Brain microvascular endothelial cell (primary cell): ENCODE results near the gene CIRBP.

Source experiments
- DNase-seq: peaks from one replicate; pipeline ENCODE4 v3.0.0-alpha.2; 2020
- H3K27ac ChIP-seq: fragments of 250-450 bp; sonication (Bioruptor Pico); 2 replicates; pipeline ENCODE4 v1.5.1; 2020; ENCODE audit warnings: mild to moderate bottlenecking, moderate library complexity
- H3K27me3 ChIP-seq: fragments of 250-450 bp; sonication (Bioruptor Pico); replicated peaks from 2 replicates; pipeline ENCODE4 v1.5.1; 2020; ENCODE audit warnings: mild to moderate bottlenecking
- H3K36me3 ChIP-seq: fragments of 250-450 bp; sonication (Bioruptor Pico); replicated peaks from 2 replicates; pipeline ENCODE4 v1.5.1; 2020; ENCODE audit warnings: mild to moderate bottlenecking
- H3K4me3 ChIP-seq: 2 replicates; pipeline ENCODE4 v1.5.1; 2011; ENCODE audit warnings: low read depth, mild to moderate bottlenecking, control low read depth, low read length, moderate library complexity
- in situ Hi-C: cut with HindIII; loops from 2 replicates; pipeline ENCODE4 v1.10.0; 2017; ENCODE audit warnings: low sequenced_read_pairs, low pct_ligation_motif_present
- TF ChIP-seq, protein P1 (sequence below): IDR thresholded peaks from 2 replicates; pipeline ENCODE4 v1.5.1; 2011; ENCODE audit warnings: low read depth, mild to moderate bottlenecking, moderate library complexity, low read length, control low read depth, inconsistent platforms; ENCODE audit errors: missing control alignments

Gene CIRBP

DNA sequence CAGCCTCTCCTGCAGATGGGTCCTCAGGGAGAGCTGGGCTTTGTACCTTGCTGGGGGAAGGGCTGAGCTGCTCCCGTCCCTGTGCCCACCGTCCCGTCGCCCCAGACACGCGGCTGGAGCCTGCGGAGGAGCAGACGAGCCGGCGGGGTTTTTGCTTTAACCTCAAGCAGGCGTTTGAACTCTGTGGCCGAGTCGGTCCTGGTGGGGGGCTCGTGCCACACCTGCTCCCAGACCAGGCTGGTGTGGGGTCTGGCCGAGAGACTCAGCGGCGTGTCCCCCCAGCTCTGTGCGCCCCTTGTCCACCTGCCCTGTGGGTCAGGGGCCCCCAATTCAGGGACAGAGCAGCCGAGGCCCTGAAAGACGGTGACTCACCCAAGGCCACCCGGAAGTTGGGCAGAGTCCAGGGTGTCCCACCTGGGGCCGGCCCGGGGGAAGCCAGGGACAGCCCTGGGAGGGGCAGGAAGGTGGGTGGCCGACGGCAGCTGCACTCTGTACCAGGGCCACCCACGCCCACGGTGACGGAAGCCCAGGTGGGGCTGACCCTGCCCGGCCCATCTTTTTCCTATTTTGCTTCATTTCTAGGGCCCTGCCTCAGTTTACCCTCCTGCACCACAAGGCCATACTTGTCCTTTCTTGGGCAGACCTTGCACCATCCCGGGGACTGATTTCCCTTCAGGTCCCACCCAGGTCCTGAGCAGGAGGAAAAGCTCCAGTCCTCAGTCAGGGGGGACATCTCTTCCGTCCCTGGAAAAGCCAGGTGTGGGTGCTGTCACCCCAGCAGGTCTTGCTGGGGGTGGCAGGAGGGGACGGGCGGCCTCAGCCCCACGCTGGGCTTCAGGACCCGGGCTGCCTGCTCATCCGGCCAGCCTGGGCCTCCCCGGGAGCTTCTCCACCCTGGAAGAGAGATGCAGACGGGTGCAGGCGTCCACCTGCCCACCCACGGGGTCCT, 21.8 kb downstream of the CIRBP start:
- no peak overlapping the region for H3K27ac ChIP-seq

DNA sequence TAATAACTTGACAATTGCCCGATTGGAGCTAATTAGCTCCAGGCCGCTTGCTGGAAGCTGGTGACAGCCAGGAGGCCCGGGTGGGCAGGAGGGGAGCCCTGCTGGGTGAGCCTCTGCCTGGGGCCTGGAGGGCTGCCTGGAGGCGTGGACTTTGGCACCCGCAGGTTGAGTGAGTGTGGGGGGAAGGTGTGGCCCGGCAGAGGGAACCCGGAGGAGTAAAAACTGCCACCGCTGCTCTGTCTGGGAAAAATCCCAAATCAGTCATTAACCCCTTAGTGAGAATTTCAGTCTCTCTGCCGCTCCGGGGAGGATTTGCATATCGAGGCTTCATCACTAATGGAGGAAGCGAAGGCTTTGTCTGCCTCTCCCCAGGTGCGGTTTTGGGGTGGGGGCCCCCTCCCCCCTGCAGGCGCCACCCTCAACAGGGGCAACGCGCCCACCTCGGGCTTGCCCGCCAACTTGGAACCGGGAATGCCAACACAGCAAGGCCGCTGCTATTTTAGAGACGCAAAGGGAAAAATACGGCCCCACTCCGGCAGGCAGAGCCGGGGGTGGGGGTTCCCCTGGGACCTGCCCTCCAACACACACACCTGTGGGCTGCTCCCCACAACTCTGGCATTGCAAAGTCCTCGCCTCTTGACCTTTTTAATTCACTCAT, 22.8 kb downstream of the CIRBP start:
- H3K27ac ChIP-seq: no peak overlapping the region
- no peak overlapping the region for H3K4me3 ChIP-seq
- TF ChIP-seq, protein P1, sequence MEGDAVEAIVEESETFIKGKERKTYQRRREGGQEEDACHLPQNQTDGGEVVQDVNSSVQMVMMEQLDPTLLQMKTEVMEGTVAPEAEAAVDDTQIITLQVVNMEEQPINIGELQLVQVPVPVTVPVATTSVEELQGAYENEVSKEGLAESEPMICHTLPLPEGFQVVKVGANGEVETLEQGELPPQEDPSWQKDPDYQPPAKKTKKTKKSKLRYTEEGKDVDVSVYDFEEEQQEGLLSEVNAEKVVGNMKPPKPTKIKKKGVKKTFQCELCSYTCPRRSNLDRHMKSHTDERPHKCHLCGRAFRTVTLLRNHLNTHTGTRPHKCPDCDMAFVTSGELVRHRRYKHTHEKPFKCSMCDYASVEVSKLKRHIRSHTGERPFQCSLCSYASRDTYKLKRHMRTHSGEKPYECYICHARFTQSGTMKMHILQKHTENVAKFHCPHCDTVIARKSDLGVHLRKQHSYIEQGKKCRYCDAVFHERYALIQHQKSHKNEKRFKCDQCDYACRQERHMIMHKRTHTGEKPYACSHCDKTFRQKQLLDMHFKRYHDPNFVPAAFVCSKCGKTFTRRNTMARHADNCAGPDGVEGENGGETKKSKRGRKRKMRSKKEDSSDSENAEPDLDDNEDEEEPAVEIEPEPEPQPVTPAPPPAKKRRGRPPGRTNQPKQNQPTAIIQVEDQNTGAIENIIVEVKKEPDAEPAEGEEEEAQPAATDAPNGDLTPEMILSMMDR: no peak
- in situ Hi-C loops: no loop called here
- no peak for DNase-seq
- H3K36me3 ChIP-seq: no peaks in the 10 kb centered on the region
- peaks cover 28% of the 10 kb centered on the region for H3K27me3 ChIP-seq

More for the DNA sequence above, 21.8 kb downstream of the CIRBP start:
- Histone ChIP-seq H3K36me3 (no peaks in the 10 kb centered on the region), H3K4me3 (no peak overlapping the region), H3K27me3 (peaks cover 35% of the 10 kb centered on the region)
- in situ Hi-C loops: no loop called here
- TF ChIP-seq, protein P1: no peak
- DNase-seq: no peak

DNA sequence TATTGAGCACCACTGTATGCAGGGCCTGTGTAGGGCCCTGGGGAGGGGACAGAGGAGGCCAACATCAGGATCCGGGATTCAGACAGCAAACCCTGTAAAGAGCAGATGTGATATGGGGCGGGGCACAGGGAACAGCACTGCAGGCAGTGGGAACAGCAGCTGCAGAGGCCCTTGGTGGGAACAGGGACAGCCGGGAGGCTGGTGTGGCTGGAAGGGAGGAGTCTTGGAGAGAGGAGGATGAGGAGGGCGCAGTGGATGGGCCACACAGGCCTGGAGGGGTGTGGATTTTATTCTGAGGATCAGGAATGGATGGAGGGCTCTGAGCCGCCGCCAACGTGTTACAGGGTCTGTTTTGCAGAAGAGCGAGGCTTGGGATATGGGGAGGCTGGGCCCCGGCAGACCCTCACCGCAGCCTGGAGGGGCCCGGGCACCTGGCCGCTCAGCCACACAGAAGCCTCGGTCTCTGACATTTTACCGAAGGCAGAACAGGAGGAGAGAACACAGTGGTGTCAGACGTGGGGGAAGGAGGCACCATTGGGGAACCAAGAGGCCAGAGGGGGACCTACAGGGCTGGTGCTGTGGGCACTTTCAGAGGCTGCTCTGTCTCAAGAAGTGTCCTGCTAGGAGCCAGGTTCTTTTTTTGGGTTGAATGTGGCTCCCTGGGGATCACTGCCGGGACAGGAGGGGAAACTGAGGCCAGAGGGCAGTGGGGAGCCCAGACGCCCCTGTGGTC, 23.5 kb downstream of the CIRBP start:
- TF ChIP-seq, protein P1: no peak
- in situ Hi-C loops: no loop called here
- Histone ChIP-seq H3K27ac (no peak overlapping the region), H3K27me3 (peaks cover 21% of the 10 kb centered on the region), H3K4me3 (no peak overlapping the region), H3K36me3 (no peaks in the 10 kb centered on the region)
- DNase-seq: no peak

DNA sequence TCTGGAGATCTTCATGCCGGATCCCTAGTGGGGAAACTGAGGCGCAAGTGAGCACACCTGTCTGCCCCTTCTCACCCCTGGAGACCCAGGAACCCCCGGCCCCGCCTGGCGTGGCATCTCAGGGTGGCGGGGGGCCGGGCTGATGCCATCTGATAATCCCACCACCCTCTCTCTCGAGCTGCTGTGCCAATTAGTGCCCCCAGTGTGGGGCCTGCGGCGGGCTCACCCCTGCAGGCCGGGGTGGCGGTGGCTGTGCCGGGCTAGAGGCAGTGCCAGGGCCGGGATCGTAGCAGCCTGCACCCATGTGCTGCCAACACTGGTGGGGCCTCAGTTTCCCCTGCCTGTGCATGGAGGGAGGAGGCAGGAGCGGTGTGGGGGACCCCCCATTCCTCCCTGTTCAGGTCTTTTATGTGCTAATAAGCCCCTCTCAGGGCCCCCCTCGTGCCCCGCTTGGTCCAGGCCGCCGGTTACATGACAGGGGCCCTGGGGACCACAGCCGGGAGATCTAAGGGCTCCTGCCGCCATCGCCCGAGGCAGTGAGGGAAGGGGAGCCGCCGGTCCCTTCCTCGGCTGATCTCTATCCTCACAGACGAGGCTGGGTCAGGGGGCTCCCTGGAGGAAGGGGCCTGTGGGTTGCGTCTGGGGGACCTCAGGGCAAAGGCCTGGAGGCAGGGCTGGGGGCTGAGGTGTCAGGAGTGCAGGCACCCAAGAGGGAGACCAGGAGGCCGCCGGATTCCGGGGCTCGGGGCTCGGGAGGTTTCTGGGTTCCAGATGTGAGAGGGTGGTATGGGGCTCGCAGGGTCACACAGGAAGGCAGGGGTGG, 24.9 kb downstream of the CIRBP start:
- no peaks in the 10 kb centered on the region for H3K36me3 ChIP-seq
- in situ Hi-C loops: no loop called here
- peaks cover 11% of the 10 kb centered on the region for H3K27me3 ChIP-seq
- H3K27ac ChIP-seq: no peak overlapping the region
- no peak for DNase-seq
- TF ChIP-seq, protein P1: no peak
- no peak overlapping the region for H3K4me3 ChIP-seq

DNA sequence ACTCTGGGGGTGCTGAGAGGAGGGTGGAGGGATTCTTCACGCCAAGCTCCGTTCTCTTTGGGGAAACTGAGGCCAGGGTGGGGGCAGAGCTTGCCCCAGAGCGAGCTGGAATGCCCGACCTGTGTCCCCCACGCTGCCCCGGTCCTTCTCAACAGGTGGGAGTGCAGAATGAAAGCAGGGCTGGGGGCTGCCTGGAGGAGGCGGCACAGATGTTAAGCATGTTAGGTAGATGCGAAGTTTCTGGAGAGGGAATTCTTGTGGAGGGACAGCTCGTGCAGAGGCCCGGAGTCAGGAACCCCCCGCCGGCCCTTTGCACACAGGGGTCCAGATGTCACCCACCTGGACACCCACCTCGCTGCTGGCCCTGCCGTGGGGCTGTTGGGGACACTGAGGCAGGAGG, 25.6 kb downstream of the CIRBP start:
- Histone ChIP-seq H3K27me3 (peaks cover 5% of the 10 kb centered on the region), H3K4me3 (no peak overlapping the region), H3K36me3 (no peaks in the 10 kb centered on the region), H3K27ac (no peak overlapping the region)
- in situ Hi-C loops: no loop called here
- no peak for DNase-seq
- TF ChIP-seq, protein P1: no peak
